ENCODE data around the gene ODC1.

Gene ODC1

DNA sequence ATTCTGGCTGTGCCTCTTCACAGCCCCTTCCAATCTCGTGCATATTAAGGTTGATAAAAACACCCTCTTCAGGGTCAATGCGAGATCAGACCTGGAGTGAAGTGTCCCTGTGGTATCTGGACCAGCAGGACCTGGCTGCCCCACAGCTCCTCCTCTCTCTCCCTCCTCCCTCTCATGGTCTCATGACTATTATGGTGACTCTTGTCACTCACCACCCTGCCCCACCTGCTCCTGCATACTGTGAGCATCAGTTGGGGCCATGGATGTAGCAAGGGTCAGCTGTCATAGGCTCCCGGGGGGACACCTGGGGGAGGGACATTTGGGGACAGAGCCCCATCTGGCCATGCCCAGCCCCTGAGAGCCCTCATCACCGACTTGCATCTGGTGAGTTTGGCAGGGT is 50.2 kb downstream of the ODC1 start:
- DNase-seq: no peak

- no peak for DNase-seq
Measured at GRCh38 chr2:10397297-10397875, 50.7 kb downstream of the ODC1 start.

DNA sequence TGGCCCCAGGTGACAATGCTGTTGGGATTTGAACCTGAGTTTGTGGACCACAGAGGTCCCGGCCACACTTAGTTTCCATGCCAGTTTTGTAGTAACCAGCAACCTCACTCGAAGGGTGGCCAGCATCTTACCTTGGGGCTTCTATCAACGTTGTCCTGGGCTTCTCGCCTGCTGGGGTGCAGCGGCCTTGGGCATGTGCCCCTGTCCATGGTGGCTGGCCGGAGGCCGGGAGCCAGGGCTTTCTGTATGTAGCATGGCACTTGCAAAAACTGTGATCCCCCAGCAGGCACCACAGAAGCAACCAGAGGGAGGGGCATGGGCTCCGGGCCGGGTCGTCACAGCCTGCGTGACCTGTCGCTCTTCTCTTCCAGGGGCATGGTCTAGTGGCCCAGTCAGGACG is 51.7 kb downstream of the ODC1 start:
- DNase-seq: no peak

- DNase-seq: no peak
Measured at GRCh38 chr2:10395893-10396292, 52.2 kb downstream of the ODC1 start.

- no peak for DNase-seq
Measured at GRCh38 chr2:10393640-10393982, 54.5 kb downstream of the ODC1 start.

- peak; percentile 37 to 61 for DNase-seq
Measured at GRCh38 chr2:10392951-10393639, 55.0 kb downstream of the ODC1 start.

- no peak for DNase-seq
Measured at GRCh38 chr2:10392548-10392947, 55.6 kb downstream of the ODC1 start.

- no peak for DNase-seq
Measured at GRCh38 chr2:10392100-10392499, 56.0 kb downstream of the ODC1 start.

GRCh38 chr2:10390369-10390801 is 57.7 kb downstream of the ODC1 start:
- peak; percentile 38 to 60 for DNase-seq

Measured in inflammatory macrophage treated with lipopolysaccharide for 1 hour (primary cell).